ENCODE data around the gene RMI2.
A peak's percentile ranks its signal among the peaks of the same experiment; 100 is the strongest.
"Not testable (repeated sequence)": the region's sequence is repeated elsewhere in the genome, so short reads cannot be mapped to it uniquely, and the experiment has no call there.

Gene RMI2

DNA sequence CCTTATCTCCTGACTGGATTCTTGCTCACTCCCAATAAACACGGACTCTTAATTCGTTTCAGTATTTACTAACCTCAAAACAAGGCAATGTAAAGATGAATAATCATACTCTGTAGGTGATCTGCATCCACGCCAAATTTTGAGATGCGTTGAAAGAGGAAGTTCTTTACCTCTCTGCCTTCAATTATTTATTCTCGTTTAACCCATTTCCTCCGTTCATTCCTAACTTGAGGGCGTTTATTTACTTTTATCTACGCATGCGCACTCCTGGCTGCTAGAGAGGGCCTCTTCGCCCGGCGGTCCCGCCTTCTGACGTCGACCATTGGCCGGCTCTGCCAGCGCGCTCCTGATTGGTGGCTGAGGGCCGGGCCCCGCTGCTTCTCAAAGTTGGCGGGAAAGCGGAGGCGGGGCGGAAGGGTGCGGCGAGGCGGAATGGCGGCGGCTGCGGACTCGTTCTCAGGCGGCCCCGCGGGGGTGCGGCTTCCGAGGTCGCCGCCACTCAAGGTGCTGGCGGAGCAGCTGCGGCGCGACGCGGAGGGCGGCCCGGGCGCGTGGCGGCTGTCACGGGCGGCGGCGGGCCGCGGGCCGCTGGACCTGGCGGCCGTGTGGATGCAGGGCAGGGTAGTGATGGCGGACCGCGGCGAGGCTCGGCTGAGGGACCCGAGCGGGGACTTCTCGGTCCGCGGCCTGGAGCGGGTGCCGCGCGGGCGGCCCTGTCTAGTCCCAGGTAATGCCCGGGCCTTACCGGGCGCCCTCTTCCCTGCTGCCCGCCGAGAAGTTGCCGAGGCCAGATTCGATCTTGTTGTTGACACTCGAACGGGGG is at the start of gene RMI2:
TSS of gene RMI2 (plus strand) at position 420 of the 823 bp plus-strand sequence. CDS start at position 433, 13 bp downstream.
- FAIRE-seq, result peak; percentile 89

DNA sequence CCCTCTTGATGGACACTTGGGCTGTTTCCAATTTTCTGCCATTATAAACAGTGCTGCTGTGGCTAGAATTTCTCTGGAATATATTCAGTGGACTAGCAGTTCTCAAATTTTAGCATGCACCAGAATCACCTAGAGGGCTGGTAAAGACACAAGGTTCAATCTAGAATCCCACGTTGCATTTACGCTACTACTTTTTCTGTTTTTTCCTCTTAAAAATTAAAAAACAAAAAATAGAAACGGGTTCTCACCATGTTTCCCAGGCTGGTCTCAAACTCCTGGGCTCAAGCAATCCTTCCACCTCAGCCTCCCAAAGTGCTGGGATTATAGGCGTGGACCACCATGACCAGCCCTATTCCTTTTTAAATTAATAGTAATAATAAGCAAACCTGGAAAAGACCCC is 49.6 kb upstream of the RMI2 start:
- FAIRE-seq, result no peak

DNA sequence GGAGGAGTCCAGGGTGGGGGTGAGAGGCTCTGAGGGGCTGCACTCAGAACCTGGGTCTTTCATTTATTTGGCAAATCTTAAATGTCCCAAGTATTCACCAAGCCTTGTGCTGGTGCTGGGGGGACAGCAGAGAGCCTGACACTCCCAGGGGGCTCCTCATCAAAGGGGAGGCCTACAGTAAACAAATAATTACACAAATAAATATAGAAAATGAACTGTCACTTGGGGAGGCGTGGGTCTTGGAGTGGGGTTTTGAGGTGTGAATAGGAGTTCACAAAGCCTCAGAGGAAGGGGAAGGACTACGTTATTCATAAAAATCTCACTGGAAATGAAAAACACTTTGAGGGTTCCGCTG is 48.9 kb upstream of the RMI2 start:
- no peak for FAIRE-seq

DNA sequence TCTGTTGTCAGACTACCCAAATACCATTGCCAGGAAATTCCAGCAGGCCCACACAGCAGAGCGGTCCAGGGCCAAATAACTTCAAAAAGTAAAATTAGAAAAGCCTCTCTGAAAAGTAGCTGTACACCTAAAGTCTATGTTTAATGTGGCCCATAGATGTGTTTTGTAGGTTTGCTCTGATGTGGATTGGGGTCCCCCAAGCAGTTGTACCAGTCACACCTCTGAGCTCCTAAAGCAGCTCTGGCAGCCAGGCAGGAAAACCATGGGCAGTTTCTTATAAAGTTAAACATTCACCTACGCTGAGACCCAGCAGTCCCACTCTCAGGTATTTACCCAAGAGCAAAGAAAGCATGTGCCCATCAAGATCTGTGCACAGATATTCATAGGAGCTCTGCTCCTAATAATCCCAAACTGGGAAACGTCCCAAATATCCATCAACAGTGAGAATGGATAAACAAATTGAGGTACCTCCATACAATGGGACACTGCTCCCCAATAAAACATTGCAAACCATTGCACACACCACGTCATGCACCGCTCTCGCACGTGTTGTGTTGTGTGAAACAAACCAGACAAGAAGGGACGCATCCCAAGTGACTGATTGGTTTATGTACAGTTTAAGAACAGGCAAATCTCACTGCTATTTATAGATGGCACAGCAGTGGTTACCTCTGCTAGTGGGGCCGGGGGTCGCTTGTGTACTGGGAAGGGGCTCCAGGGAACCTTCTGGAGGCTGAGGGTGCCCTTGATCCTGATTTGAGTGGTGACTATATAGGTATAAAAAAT is 48.4 kb upstream of the RMI2 start:
- no peak for FAIRE-seq

DNA sequence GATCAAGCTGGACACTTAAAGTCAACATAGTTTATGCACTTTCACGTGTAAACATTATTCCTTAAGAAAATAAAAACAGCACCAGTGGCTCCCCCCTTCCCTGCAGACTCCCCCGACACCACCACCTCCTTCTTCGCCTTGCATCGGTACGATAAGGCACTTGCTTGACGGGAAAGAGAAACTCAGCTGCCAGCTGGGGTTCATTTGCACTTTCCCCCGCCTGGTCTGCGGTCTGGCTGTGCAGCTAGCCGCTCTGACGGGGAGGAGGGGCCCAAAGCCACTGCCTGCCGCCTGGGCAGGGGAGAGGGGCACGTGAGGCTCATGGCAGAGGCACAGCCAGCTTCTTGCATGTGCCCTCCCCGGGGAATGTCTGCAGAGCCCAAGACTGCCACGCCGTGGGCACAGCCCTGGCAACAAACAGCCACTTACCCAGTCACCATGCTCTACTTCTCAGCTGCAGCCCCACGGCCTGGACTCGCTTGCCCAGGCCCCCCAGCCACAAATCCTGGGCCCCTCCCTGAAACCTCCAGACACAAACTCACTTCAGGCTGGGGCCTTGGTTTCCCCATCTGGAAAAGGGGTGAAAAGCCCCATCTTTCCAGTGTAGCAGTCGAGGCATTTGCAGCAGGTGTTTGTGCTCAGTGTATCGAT is 47.6 kb upstream of the RMI2 start:
- no peak for FAIRE-seq

DNA sequence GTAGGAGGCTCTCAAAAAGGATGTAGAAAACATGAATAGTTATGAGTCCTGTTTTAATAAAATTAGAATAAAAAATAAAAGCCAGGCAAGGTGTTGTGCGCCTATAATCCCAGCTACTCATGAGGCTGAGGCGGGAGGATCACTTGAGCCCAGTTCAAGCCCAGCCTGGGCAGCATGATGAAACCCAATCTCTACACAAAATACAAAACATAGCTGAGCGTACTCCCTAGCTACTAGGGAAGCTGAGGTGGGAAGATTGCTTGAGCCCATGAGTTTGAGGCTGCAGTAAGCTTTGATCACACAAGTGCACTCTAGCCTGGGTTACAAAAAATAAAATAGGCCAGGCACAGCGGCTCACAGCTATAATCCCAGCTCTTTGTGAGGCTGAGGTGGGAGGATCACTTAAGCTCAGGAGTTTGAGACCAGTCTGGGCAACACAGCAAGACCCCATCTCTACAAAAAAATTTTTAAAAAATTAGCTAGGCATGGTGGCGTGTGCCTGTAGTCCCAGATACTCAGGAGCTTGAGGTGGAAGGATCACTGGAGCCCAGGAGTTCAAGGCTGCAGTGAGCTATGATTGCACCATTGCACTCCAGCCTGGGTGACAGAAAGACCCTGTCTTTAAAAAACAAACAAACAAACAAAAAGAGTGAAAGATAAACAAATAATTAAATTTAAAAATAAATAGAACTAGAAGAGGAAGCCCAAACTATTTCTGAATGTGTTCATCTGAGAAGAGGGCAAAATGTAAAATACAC is 46.9 kb upstream of the RMI2 start:
- no peak for FAIRE-seq

DNA sequence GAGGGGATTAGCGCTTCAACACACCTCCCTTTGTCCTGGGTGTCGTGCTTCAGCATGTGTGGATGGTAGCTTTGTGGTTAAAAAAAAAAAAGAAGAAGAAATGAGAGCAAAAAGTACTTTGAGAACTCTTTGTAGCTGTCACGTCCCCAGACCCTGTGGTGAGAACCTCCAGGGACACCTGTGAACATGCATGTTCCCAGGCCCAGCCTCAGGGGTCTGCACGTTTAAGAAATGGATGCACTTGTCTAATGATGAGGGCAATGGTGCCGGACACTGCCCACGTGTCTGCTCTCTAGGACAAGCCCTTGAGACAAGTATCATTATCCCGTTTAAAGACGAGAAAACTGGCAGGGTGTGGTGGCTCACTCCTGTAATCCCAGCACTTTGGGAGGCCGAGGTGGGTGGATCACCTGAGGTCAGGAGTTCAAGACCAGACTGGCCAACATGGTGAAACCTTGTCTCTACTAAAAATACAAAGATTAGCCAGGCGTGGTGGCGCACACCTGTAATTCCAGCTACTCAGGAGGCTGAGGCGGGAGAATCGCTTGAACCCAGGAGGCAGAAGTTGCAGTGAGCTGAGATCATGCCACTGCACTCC is 46.2 kb upstream of the RMI2 start:
- FAIRE-seq, result not testable (repeated sequence)

DNA sequence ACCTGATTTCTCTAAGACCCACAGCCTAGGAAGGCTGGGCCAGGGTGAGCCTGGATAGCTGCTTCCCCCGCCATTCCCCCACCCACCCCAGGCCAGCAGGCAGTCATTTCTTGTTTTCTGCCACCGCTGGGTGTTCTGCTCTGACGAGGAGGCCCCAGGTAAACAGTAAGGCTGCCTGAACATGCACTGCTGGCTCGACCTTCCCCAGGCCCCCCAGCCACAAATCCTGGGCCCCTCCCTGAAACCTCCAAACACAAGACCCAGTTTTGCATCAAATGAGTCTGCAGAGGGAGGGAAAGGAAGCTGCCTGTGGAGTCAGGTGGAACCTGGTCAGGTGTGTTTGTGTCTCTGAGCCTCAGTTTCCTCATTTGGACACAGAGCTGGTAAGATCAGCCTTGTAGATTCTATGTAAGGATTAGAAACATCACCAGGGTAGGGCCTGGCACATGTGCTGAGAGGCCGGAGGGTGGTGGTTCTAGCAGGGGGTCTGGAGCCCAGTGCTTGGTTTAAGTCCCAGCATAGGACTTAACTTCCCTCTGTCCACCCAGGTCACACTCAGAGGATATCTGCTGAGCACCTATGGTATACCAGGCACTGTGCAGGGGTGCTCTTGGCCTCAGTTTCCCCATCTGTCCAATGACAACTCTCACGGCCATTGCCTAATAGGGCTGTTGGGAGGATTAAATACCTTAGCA is 45.2 kb upstream of the RMI2 start:
- no peak for FAIRE-seq

DNA sequence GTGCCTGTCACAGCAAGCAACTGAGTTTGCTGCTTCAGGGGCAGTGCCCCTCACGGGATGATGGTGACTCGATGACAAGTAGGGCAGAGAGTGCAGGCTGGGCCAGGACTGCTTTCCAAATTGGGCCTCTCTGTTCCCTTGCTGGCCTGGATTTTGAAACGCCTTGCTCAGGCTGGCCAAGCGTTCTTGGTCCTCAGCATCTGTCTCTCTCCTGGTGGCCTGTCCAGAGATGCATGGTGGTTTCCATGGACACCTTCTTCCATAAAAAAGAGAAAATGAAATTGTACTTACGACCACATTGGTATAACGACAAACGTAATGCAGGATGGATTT is 44.7 kb upstream of the RMI2 start:
- no peak for FAIRE-seq

DNA sequence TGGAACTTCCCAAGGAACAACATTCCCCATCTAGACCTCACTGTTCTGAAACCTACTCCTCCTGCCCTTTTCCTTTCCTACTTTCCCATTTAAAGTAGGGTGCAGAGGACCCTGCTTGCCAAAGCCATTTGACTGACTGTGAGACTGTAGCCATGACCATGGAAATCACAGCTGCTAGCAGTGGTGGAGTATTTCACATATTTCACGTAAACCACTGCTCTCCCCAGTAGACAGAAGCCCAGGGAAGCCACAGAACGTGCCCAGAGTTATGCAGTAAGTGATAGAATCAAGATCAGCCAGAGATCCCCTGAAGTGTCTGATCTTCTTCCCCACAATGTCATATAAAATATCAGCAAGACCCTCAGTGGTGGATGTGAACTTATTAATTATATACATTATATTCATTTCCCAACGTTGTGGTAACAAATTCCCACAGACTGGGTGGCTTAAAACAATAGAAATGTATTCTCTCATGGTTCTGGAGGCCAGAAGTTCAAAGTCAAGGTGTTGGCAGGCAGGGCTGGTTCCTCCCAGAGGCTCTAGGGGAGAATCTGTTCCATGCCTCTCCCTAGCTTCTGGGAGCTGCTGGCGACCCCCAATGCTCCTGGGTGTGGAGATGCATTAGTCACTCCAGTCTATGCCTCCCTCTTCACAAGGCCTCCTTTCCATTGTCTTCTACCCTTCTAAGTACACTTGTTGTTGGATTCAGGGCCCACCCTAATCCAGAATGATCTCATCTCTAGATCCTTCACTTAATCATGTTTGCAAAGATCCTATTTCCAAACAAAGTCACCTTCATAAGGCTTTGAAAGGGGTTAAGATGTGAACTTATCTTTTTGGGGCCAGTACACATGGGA is 43.4 kb upstream of the RMI2 start:
- FAIRE-seq, result no peak

DNA sequence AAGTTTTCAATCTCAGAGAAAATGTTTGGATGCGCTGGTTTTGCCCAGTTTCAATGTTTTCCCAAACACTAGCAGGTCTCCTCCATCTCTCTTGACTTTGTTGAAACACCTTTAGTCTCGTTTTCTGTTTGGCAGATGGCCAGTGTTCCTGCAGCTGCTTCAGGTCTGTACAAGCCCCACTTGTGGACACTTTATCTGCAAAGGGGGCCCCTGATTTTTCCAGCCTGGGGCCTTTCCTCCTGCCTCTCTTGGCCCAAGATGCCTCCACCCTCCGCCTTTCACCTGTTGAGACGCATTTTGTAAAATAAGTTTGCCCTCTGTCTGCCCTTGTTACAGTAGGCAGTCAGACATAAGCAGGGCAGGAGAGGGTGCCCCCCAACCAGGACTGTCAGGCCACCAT is 42.3 kb upstream of the RMI2 start:
- FAIRE-seq, result no peak

DNA sequence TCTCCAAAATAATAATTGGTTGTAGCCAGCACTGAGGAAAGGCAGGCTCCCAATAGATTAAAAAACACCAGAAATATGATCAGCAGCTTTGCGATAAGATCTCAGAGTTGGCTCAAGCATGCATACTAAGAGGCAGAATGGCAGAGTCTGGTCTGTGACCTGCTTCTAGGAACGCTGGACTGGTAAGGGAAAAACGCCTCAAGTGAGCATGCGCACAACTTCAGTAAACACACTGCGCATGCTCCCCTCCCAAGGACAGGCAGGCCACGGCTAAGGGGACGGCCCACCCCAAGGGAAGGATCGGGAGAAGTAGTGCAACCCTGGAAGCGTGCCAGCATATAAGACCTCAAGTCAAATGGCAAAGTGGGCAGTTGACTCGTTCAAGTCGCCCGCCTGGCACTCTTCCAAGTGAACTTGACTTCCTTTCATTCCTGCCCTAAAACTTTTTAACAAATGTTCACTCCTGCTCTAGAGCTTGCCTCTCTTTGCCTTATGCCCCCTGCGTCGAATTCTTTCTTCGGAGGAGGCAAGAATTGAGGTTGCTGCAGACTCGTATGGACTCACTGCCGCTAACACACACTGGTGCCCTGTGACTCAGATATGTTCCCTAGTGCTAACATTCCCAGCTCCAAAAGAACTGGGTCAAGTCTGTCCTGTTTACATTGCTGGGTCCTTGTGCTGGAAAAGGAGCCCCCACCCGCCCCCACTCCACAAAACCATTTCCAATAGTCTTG is 41.7 kb upstream of the RMI2 start:
- FAIRE-seq, result no peak

DNA sequence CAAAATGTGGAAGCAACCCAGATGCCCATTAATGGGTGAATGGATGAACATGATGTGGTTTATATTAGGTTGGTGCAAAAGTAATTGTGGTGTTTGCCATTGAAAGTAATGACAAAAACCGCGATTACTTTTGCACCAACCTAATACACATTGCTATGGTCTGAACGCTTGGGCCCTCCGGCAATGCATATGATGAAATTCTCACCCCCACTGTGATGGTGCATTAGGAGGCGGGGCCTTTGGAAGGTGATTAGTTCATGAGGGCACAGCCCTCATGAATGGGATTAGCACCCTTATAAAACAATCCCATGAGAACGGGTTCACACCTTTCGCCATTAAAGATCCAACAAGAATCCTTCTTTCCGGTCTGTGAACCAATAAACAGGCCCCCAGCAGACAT is 38.9 kb upstream of the RMI2 start:
- FAIRE-seq, result no peak

DNA sequence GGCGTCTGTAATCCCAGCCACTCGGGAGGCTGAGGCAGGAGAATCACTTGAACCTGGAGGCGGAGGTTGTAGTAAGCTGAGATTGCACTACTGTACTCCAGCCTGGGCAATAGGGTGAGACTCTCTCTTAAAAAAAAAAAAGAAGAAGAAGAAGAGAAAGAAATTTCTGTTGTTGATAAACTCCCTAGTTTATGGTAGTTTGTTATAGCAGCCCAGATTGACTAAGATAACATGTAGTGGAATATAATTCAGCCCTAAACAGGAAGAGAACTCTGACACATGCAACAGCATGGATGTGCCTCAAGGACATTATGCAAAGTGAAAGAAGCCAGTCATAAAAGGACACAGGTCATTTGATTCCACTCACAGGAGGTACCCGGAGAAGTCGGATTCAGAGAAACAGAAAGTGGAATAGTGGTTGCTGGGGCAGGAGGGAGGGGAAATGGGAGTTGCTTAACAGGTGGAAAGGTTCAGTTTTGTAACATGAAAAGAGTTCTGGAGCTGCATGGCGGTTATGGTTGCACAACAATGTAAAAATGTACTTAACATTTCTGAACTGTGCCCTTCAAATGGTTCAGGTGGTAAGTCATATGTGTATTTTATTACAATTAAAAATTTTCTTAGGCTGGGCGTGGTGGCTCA is 38.1 kb upstream of the RMI2 start:
- FAIRE-seq, result no peak

DNA sequence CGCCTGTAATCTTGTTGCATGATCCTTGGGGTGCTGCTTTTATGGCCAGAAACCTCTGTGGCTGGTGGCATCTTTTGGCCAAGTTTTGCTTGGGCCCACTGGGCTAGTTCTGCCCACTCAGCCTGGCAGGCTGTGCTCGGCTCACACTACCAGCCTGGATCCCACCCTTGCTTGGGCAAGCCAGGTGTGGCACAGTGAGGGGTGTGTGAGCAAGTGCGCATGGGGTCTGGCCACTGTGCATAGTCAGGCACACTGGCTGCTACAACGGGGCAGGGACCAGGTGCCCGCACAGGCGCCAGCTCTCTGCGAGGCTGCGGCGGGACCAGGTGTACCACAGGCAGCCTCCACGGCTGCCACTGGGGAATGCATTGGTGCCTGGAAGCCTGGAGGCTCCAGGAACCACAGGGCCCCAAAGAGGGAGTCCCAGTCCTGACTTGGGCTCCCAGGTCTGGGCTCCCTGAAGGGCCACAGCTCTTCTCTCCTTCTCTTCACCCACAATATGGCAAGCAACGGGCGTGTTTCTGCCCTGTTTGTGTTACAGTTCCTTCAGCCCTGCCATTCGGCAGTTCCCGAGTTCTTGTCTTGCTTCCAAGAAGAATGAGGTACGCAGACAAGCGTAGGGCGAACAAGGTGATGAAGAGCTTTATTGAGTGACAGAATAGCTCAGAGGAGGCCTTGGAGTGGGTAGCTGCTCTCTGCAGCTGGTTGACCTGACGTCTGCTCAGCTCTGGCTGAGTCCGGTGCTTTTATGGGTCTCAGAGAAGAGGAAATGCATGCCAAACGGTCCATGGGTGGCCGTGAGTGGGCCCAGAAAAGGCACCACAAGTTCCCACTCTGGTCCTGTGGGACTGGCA is 37.4 kb upstream of the RMI2 start:
- no peak for FAIRE-seq

DNA sequence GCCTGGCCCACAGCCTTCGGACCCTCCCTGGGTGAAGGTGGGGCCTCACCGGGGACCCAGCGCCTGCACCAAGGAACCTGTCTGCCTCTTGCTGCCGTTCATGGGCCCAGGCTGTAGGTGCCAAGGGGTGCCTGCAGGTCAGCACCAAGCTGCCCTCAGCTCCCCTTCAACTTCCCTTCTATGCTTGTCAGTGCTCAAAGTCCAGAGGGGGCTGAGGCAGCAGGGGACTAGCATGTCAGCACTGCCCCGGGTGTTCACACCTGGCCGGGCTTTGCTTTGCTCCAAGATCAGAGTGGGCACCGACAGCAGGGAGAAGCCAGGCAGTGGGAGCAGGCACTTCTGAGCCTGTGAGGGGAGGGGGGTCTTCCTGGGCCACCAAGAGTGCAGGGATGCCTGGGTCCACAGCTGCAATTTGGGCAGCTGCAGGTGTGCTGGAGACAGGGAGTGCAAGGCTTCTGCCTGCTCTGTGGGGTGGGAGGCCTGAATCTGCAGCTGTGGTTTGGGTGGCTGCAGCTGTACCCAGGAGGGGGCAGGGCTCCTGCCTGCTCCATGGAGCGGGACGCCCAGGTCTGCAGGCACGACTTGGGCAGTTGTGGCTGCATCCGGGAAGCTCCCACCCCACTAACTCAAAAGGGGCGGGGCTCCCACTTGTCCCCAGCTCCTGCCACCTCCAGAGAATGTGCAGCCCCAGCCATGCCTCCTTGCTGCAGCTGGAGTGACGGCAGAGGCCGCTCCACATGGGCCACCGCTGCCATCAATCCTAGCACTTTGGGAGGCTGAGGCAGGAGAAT is 36.6 kb upstream of the RMI2 start:
- FAIRE-seq, result no peak

DNA sequence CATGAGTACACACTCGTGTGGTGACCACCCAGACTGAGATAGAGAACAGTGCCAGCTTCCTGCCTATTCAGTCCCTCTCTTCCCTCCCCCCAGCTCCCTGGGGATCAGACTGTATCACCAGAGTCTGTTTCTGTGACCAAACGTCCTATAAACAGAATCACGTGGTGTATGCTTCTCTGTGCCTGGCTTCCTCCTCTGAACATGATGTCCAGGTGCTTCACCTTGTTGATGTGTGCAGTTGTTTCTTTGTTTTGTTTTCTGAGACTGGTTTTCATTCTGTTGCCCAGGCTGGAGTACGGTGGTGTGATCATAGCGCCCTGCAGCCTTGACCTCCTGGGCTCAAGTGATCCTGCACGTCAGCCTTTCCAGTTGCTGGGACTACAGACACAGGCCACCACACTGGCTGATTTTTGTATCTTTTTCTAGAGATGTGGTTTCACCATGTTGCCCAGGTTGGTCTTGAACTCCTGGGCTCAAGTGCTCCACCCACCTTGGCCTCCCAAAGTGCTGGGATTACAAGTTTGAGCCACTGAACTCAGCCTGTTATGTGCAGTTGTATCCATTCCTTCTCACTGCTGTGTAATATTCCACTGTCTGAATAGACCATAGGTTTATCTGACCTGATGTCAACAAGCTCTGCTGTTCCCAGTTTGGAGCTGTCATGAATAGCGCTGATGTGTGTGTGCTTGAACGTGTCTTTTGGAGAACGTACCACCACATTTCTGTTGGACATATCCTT is 35.2 kb upstream of the RMI2 start:
- no peak for FAIRE-seq
